Cardiac fibroblast (primary cell): Measurements from ENCODE around the gene ALK.

ENCODE experiments used
- DNase-seq, 2 donors: peaks; one replicate each; pipeline versions ENCODE4 v3.0.0 to v3.0.0-alpha.2; 2010; ENCODE audit warnings: low read depth in 2 of 2
- H3K4me3 ChIP-seq, 2 donors: replicated peaks in 1 of 2; 1 replicate in 1 of 2; 2 replicates in 1 of 2; pipeline ENCODE4 v1.5.1; 2011; ENCODE audit warnings: low read depth in 2 of 2, low read length in 2 of 2, mild to moderate bottlenecking in 2 of 2, moderate library complexity in 1 of 2
- CTCF ChIP-seq: IDR thresholded peaks from one replicate; pipeline ENCODE4 v1.5.1; 2011; ENCODE audit warnings: low read depth, mild to moderate bottlenecking, low read length, inconsistent platforms

Gene ALK

GRCh38 chr2:29405707-29406106 is 515.7 kb downstream of the ALK start:
- no peak for TF ChIP-seq CTCF
- no peak overlapping the region for H3K4me3 ChIP-seq
- no peak for DNase-seq

- TF ChIP-seq CTCF = no peak
These were observed 516.1 kb downstream of the ALK start for GRCh38 chr2:29405266-29405665.

GRCh38 chr2:29401994-29402393 is 519.4 kb downstream of the ALK start:
- TF ChIP-seq CTCF = no peak
- DNase-seq = no peak
- H3K4me3 ChIP-seq = no peak overlapping the region

More at GRCh38 chr2:29405266-29405665, 516.1 kb downstream of the ALK start:
- no peak overlapping the region for H3K4me3 ChIP-seq
- DNase-seq = no peak

GRCh38 chr2:29400930-29401653 is 520.3 kb downstream of the ALK start:
- no peak for DNase-seq
- H3K4me3 ChIP-seq = no peak overlapping the region
- no peak for TF ChIP-seq CTCF

GRCh38 chr2:29398384-29399237 is 522.8 kb downstream of the ALK start:
- DNase-seq = no peak

GRCh38 chr2:29397713-29398112 is 523.7 kb downstream of the ALK start:
- no peak for DNase-seq
- TF ChIP-seq CTCF = no peak
- no peak overlapping the region for H3K4me3 ChIP-seq

More at GRCh38 chr2:29398384-29399237, 522.8 kb downstream of the ALK start:
- no peak overlapping the region for H3K4me3 ChIP-seq
- no peak for TF ChIP-seq CTCF
